KMS-11 (cell line): ENCODE measurements around the gene SUCLG1.

Experiments used
- H2AFZ ChIP-seq: fragments of 200-600 bp; sonication (generic); 2 replicates; pipeline ENCODE4 v1.6.1; 2016; ENCODE audit warnings: antibody characterized with exemption, mixed run types, low read depth
- H3K27ac ChIP-seq: fragments of 200-600 bp; sonication (generic); 2 replicates; pipeline ENCODE4 v1.6.1; 2016; ENCODE audit warnings: mild to moderate bottlenecking, mixed run types
- H3K27me3 ChIP-seq: fragments of 200-600 bp; sonication (generic); 2 replicates; pipeline ENCODE4 v1.6.1; 2017; ENCODE audit warnings: mild to moderate bottlenecking, low read depth, mixed run types, moderate library complexity; ENCODE audit not compliant: insufficient read depth
- H3K36me3 ChIP-seq: fragments of 200-600 bp; sonication (generic); 2 replicates; pipeline ENCODE4 v1.6.1; 2017; ENCODE audit warnings: mild to moderate bottlenecking, mixed run types; ENCODE audit not compliant: insufficient read depth
- H3K4me1 ChIP-seq: fragments of 200-600 bp; sonication (generic); 2 replicates; pipeline ENCODE4 v1.6.1; 2016; ENCODE audit warnings: mild to moderate bottlenecking, low read depth, mixed run types; ENCODE audit not compliant: poor library complexity, severe bottlenecking
- H3K4me2 ChIP-seq: fragments of 200-600 bp; sonication (generic); 2 replicates; pipeline ENCODE4 v1.7.0; 2016; ENCODE audit warnings: mild to moderate bottlenecking, mixed run types
- H3K4me3 ChIP-seq: fragments of 200-600 bp; sonication (generic); IDR thresholded peaks from 2 replicates; pipeline ENCODE4 v1.6.1; 2017; ENCODE audit warnings: low read depth, low read length, mixed read lengths; ENCODE audit not compliant: insufficient read depth
- H3K79me2 ChIP-seq: fragments of 200-600 bp; sonication (generic); 2 replicates; pipeline ENCODE4 v1.6.1; 2016; ENCODE audit warnings: low read depth, mixed run types; ENCODE audit not compliant: insufficient read depth
- H3K9ac ChIP-seq: fragments of 200-600 bp; sonication (generic); 2 replicates; pipeline ENCODE4 v1.6.1; 2016; ENCODE audit warnings: mild to moderate bottlenecking, mixed run types
- H4K20me1 ChIP-seq: fragments of 200-600 bp; sonication (generic); 2 replicates; pipeline ENCODE4 v1.6.1; 2016; ENCODE audit warnings: mild to moderate bottlenecking, mixed run types; ENCODE audit not compliant: insufficient read depth
- CTCF ChIP-seq: fragments of 200-600 bp; sonication (generic); conservative IDR thresholded peaks from 2 replicates; pipeline ENCODE4 v1.6.1; 2017; ENCODE audit warnings: low read depth, mild to moderate bottlenecking, antibody characterized with exemption, low read length, moderate library complexity, mixed read lengths

SUCLG1 gene

GRCh38 chr2:84443477-84443876, 15.6 kb downstream of the SUCLG1 start:
- TF ChIP-seq CTCF = no peak
- Histone ChIP-seq H2AFZ (no peak overlapping the region), H3K79me2 (no peaks in the 10 kb centered on the region; the same call in 1 of the 2 replicates), H3K4me3 (no peak overlapping the region), H3K27ac (no peak overlapping the region), H3K9ac (no peak overlapping the region), H3K27me3 (no peaks in the 10 kb centered on the region), H3K4me2 (no peak overlapping the region), H3K36me3 (peaks cover 12% of the 10 kb centered on the region; the same call in 1 of the 2 replicates), H3K4me1 (no peaks in the 10 kb centered on the region), H4K20me1 (no peaks in the 10 kb centered on the region)

GRCh38 chr2:84442888-84443287, 16.2 kb downstream of the SUCLG1 start:
- no peaks in the 10 kb centered on the region for H4K20me1 ChIP-seq
- H3K9ac ChIP-seq = no peak overlapping the region
- H3K4me2 ChIP-seq = no peak overlapping the region
- H3K27ac ChIP-seq = no peak overlapping the region
- TF ChIP-seq CTCF = no peak
- no peaks in the 10 kb centered on the region; the same call in 1 of the 2 replicates for H3K79me2 ChIP-seq
- no peaks in the 10 kb centered on the region for H3K4me1 ChIP-seq
- H3K36me3 ChIP-seq = peaks cover 12% of the 10 kb centered on the region; the same call in 1 of the 2 replicates
- H3K4me3 ChIP-seq = no peak overlapping the region
- no peak overlapping the region for H2AFZ ChIP-seq
- no peaks in the 10 kb centered on the region for H3K27me3 ChIP-seq

- Histone ChIP-seq H2AFZ (no peak overlapping the region), H3K27ac (no peak overlapping the region), H3K4me3 (no peak overlapping the region), H3K36me3 (peaks cover 12% of the 10 kb centered on the region; the same call in 1 of the 2 replicates), H3K79me2 (no peaks in the 10 kb centered on the region), H4K20me1 (no peaks in the 10 kb centered on the region), H3K9ac (no peak overlapping the region), H3K4me1 (no peaks in the 10 kb centered on the region), H3K27me3 (no peaks in the 10 kb centered on the region), H3K4me2 (no peak overlapping the region)
- no peak for TF ChIP-seq CTCF
These were observed 17.6 kb downstream of the SUCLG1 start for GRCh38 chr2:84441505-84441904.

GRCh38 chr2:84441036-84441435, 18.0 kb downstream of the SUCLG1 start:
- Histone ChIP-seq H3K27me3 (no peaks in the 10 kb centered on the region), H3K4me3 (no peak overlapping the region), H3K4me2 (no peak overlapping the region), H3K36me3 (peaks cover 12% of the 10 kb centered on the region; the same call in 1 of the 2 replicates), H3K9ac (no peak overlapping the region), H3K4me1 (no peaks in the 10 kb centered on the region), H3K27ac (no peak overlapping the region), H2AFZ (no peak overlapping the region), H4K20me1 (no peaks in the 10 kb centered on the region), H3K79me2 (no peaks in the 10 kb centered on the region)
- TF ChIP-seq CTCF = no peak
